ENCODE data around the gene AFF3.

AFF3 gene

GRCh38 chr2:99821039-99821438 lies 321.4 kb downstream of the AFF3 start:
- no peak for DNase-seq (ENCODE audit: low spot score in 2 of 2)
- Histone ChIP-seq H3K4me3 (no peak overlapping the region), H3K9me3 (no peaks in the 10 kb centered on the region), H3K36me3 (replicated peaks) (no peaks in the 10 kb centered on the region), H3K4me1 (no peaks in the 10 kb centered on the region), H3K27me3 (ENCODE audit: low read depth) (no peaks in the 10 kb centered on the region)
- in situ Hi-C loops (cut with MboI; ENCODE audit: low sequenced_read_pairs): no loop called here

- Histone ChIP-seq H3K9me3 (no peaks in the 10 kb centered on the region), H3K27me3 (ENCODE audit: low read depth) (no peaks in the 10 kb centered on the region), H3K36me3 (replicated peaks) (no peaks in the 10 kb centered on the region), H3K4me3 (no peak overlapping the region), H3K4me1 (no peaks in the 10 kb centered on the region)
- DNase-seq (ENCODE audit: low spot score in 2 of 2): no peak
- in situ Hi-C loops (cut with MboI; ENCODE audit: low sequenced_read_pairs): no loop called here
Measured at GRCh38 chr2:99819766-99820165, 322.6 kb downstream of the AFF3 start.

- H3K27me3 ChIP-seq (ENCODE audit: low read depth): no peaks in the 10 kb centered on the region
- H3K4me1 ChIP-seq: no peaks in the 10 kb centered on the region
- no peak overlapping the region for H3K4me3 ChIP-seq
- no peaks in the 10 kb centered on the region for H3K9me3 ChIP-seq
- H3K36me3 ChIP-seq (replicated peaks): no peaks in the 10 kb centered on the region
- DNase-seq (ENCODE audit: low spot score in 2 of 2): no peak
- in situ Hi-C loops (cut with MboI; ENCODE audit: low sequenced_read_pairs): no loop called here
Measured at GRCh38 chr2:99818842-99819241, 323.5 kb downstream of the AFF3 start.

GRCh38 chr2:99816908-99817307 lies 325.5 kb downstream of the AFF3 start:
- Histone ChIP-seq H3K4me3 (no peak overlapping the region), H3K27me3 (ENCODE audit: low read depth) (no peaks in the 10 kb centered on the region), H3K4me1 (no peaks in the 10 kb centered on the region), H3K9me3 (no peaks in the 10 kb centered on the region), H3K36me3 (replicated peaks) (no peaks in the 10 kb centered on the region)
- in situ Hi-C loops (cut with MboI; ENCODE audit: low sequenced_read_pairs): no loop called here
- no peak for DNase-seq (ENCODE audit: low spot score in 2 of 2)

GRCh38 chr2:99812426-99812825 lies 330.0 kb downstream of the AFF3 start:
- Histone ChIP-seq H3K27me3 (ENCODE audit: low read depth) (0 out of 2 replicates have a peak, but pooled peaks cover 6% of the 10 kb centered on the region), H3K36me3 (replicated peaks) (no peaks in the 10 kb centered on the region), H3K4me3 (no peak overlapping the region), H3K9me3 (no peaks in the 10 kb centered on the region), H3K4me1 (no peaks in the 10 kb centered on the region)
- DNase-seq (ENCODE audit: low spot score in 2 of 2): no peak
- in situ Hi-C loops (cut with MboI; ENCODE audit: low sequenced_read_pairs): no loop called here

GRCh38 chr2:99811544-99811943 lies 330.8 kb downstream of the AFF3 start:
- H3K4me1 ChIP-seq: no peaks in the 10 kb centered on the region
- H3K36me3 ChIP-seq (replicated peaks): no peaks in the 10 kb centered on the region
- DNase-seq (ENCODE audit: low spot score in 2 of 2): no peak
- 0 out of 2 replicates have a peak, but pooled peaks cover 6% of the 10 kb centered on the region for H3K27me3 ChIP-seq (ENCODE audit: low read depth)
- H3K4me3 ChIP-seq: no peak overlapping the region
- no peaks in the 10 kb centered on the region for H3K9me3 ChIP-seq
- in situ Hi-C loops (cut with MboI; ENCODE audit: low sequenced_read_pairs): no loop called here

- Histone ChIP-seq H3K4me1 (no peaks in the 10 kb centered on the region), H3K9me3 (no peaks in the 10 kb centered on the region), H3K4me3 (no peak overlapping the region), H3K36me3 (replicated peaks) (no peaks in the 10 kb centered on the region), H3K27me3 (ENCODE audit: low read depth) (0 out of 2 replicates have a peak, but pooled peaks cover 6% of the 10 kb centered on the region)
- no peak for DNase-seq (ENCODE audit: low spot score in 2 of 2)
- in situ Hi-C loops (cut with MboI; ENCODE audit: low sequenced_read_pairs): no loop called here
Measured at GRCh38 chr2:99810225-99810624, 332.2 kb downstream of the AFF3 start.

- H3K27me3 ChIP-seq (ENCODE audit: low read depth): 0 out of 2 replicates have a peak, but pooled peaks cover 6% of the 10 kb centered on the region
- H3K4me1 ChIP-seq: no peaks in the 10 kb centered on the region
- H3K36me3 ChIP-seq (replicated peaks): no peaks in the 10 kb centered on the region
- no peak for DNase-seq (ENCODE audit: low spot score in 2 of 2)
- no peak overlapping the region for H3K4me3 ChIP-seq
- in situ Hi-C loops (cut with MboI; ENCODE audit: low sequenced_read_pairs): no loop called here
- H3K9me3 ChIP-seq: no peaks in the 10 kb centered on the region
Measured at GRCh38 chr2:99809259-99809900, 333.0 kb downstream of the AFF3 start.

- DNase-seq (ENCODE audit: low spot score in 2 of 2): no peak
- in situ Hi-C loops (cut with MboI; ENCODE audit: low sequenced_read_pairs): no loop called here
Measured at GRCh38 chr2:99808361-99809200, 333.8 kb downstream of the AFF3 start.

GRCh38 chr2:99806758-99807157 lies 335.6 kb downstream of the AFF3 start:
- DNase-seq (ENCODE audit: low spot score in 2 of 2): no peak
- in situ Hi-C loops (cut with MboI; ENCODE audit: low sequenced_read_pairs): no loop called here
- Histone ChIP-seq H3K4me1 (no peaks in the 10 kb centered on the region), H3K4me3 (no peak overlapping the region), H3K27me3 (ENCODE audit: low read depth) (0 out of 2 replicates have a peak, but pooled peaks cover 6% of the 10 kb centered on the region), H3K36me3 (replicated peaks) (no peaks in the 10 kb centered on the region), H3K9me3 (no peaks in the 10 kb centered on the region)

More at GRCh38 chr2:99808361-99809200, 333.8 kb downstream of the AFF3 start:
- Histone ChIP-seq H3K36me3 (replicated peaks) (no peaks in the 10 kb centered on the region), H3K9me3 (no peaks in the 10 kb centered on the region), H3K27me3 (ENCODE audit: low read depth) (0 out of 2 replicates have a peak, but pooled peaks cover 6% of the 10 kb centered on the region), H3K4me1 (no peaks in the 10 kb centered on the region), H3K4me3 (no peak overlapping the region)

GRCh38 chr2:99805930-99806476 lies 336.4 kb downstream of the AFF3 start:
- in situ Hi-C loops (cut with MboI; ENCODE audit: low sequenced_read_pairs): no loop called here
- no peaks in the 10 kb centered on the region for H3K36me3 ChIP-seq (replicated peaks)
- 0 out of 2 replicates have a peak, but pooled peaks cover 6% of the 10 kb centered on the region for H3K27me3 ChIP-seq (ENCODE audit: low read depth)
- H3K4me1 ChIP-seq: no peaks in the 10 kb centered on the region
- H3K9me3 ChIP-seq: no peaks in the 10 kb centered on the region
- no peak overlapping the region for H3K4me3 ChIP-seq
- DNase-seq (ENCODE audit: low spot score in 2 of 2): no peak

- Histone ChIP-seq H3K4me1 (no peaks in the 10 kb centered on the region), H3K27me3 (ENCODE audit: low read depth) (no peaks in the 10 kb centered on the region), H3K4me3 (no peak overlapping the region), H3K36me3 (replicated peaks) (no peaks in the 10 kb centered on the region), H3K9me3 (no peaks in the 10 kb centered on the region)
- no peak for DNase-seq (ENCODE audit: low spot score in 2 of 2)
- in situ Hi-C loops (cut with MboI; ENCODE audit: low sequenced_read_pairs): no loop called here
Measured at GRCh38 chr2:99803846-99804245, 338.5 kb downstream of the AFF3 start.

GRCh38 chr2:99802734-99803133 lies 339.7 kb downstream of the AFF3 start:
- H3K27me3 ChIP-seq (ENCODE audit: low read depth): no peaks in the 10 kb centered on the region
- in situ Hi-C loops (cut with MboI; ENCODE audit: low sequenced_read_pairs): no loop called here
- H3K9me3 ChIP-seq: no peaks in the 10 kb centered on the region
- H3K36me3 ChIP-seq (replicated peaks): no peaks in the 10 kb centered on the region
- no peaks in the 10 kb centered on the region for H3K4me1 ChIP-seq
- no peak for DNase-seq (ENCODE audit: low spot score in 2 of 2)
- no peak overlapping the region for H3K4me3 ChIP-seq

GRCh38 chr2:99801327-99801901 lies 341.0 kb downstream of the AFF3 start:
- no peak for DNase-seq (ENCODE audit: low spot score in 2 of 2)
- in situ Hi-C loops (cut with MboI; ENCODE audit: low sequenced_read_pairs): no loop called here
- no peaks in the 10 kb centered on the region for H3K9me3 ChIP-seq
- no peaks in the 10 kb centered on the region for H3K27me3 ChIP-seq (ENCODE audit: low read depth)
- H3K36me3 ChIP-seq (replicated peaks): no peaks in the 10 kb centered on the region
- no peaks in the 10 kb centered on the region for H3K4me1 ChIP-seq
- H3K4me3 ChIP-seq: no peak overlapping the region

Measured in HAP-1 (cell line).